ENCODE data around the gene TOP1.

The TOP1 gene

DNA sequence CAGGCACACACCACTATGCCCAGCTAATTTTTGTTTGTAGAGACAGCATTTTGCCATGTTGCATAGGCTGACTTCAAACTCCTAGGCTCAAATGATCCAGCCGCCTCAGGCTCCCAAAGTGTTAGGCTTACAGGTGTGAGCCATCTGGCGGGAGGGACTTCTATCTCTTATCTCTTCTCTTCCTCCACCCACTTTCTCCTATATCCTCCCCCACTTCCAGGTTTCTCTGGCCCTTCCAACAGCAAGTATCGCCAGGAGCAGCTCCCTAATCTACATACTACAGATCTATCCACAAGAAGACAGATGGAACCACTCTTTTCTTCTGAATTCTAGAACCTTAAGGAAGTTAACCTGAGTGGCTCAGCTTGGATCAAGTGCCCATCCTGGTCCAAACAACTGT is 5.1 kb upstream of the TOP1 start:
- no peak for DNase-seq (ENCODE audit: low read depth)
- H3K4me3 ChIP-seq (ENCODE audit: control insufficient read depth, low read depth, low read length): no peak overlapping the region
- TF ChIP-seq, protein P1, sequence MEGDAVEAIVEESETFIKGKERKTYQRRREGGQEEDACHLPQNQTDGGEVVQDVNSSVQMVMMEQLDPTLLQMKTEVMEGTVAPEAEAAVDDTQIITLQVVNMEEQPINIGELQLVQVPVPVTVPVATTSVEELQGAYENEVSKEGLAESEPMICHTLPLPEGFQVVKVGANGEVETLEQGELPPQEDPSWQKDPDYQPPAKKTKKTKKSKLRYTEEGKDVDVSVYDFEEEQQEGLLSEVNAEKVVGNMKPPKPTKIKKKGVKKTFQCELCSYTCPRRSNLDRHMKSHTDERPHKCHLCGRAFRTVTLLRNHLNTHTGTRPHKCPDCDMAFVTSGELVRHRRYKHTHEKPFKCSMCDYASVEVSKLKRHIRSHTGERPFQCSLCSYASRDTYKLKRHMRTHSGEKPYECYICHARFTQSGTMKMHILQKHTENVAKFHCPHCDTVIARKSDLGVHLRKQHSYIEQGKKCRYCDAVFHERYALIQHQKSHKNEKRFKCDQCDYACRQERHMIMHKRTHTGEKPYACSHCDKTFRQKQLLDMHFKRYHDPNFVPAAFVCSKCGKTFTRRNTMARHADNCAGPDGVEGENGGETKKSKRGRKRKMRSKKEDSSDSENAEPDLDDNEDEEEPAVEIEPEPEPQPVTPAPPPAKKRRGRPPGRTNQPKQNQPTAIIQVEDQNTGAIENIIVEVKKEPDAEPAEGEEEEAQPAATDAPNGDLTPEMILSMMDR (IDR thresholded peaks at IDR 0.05; ENCODE audit: control insufficient read depth, insufficient read depth, low read depth, low read length, missing control alignments): no peak

DNA sequence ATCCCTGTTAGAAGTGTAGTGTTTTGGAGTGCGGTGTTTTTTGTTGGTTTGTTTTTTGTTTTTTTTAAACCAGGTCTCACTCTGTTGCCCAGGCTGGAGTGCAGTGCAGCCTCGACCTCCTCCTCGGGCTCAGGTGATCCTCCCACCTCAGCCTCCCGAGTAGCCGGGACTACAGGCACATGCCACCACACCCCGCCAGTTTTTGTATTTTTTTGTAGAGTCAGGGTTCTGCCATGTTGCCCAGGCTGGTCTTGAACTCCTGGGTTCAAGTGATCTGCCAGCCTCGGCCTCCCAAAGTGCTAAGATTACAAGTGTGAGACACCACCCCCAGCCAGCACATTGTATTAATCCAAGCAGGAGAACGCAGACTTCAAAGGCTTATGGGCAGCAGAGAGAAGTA is 1.3 kb upstream of the TOP1 start:
- H3K4me3 ChIP-seq (ENCODE audit: control insufficient read depth, low read depth, low read length): no peak overlapping the region
- DNase-seq (ENCODE audit: low read depth): no peak
- TF ChIP-seq, protein P1 (IDR thresholded peaks at IDR 0.05; ENCODE audit: control insufficient read depth, insufficient read depth, low read depth, low read length, missing control alignments): no peak

DNA sequence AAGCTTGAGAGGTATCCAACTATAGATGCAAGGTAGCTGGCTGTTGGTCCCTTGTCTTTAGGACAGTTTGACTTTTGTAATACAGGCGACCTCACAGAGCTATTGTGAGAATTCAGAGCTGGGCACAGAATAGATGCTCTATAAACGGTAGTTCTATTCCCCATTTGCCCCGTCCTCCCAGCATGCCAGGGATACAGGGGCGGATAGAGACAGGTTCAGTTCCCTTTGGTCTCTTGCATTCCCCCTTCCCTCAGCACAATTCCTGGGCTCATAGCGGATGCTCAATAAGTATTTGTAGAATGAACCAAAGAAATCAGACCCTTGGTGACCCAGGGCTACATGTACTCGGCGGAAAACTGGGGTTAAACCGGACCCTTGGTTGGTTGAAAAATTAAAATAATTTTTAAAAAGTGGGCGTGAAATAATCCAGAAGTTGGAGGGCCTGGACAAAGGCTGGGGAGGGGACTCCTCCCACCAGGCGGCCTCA is 707 bp upstream of the TOP1 start:
- TF ChIP-seq, protein P1 (IDR thresholded peaks at IDR 0.05; ENCODE audit: control insufficient read depth, insufficient read depth, low read depth, low read length, missing control alignments): no peak
- DNase-seq (ENCODE audit: low read depth): no peak
- peak overlapping the region; percentile 40 for H3K4me3 ChIP-seq (ENCODE audit: control insufficient read depth, low read depth, low read length)

DNA sequence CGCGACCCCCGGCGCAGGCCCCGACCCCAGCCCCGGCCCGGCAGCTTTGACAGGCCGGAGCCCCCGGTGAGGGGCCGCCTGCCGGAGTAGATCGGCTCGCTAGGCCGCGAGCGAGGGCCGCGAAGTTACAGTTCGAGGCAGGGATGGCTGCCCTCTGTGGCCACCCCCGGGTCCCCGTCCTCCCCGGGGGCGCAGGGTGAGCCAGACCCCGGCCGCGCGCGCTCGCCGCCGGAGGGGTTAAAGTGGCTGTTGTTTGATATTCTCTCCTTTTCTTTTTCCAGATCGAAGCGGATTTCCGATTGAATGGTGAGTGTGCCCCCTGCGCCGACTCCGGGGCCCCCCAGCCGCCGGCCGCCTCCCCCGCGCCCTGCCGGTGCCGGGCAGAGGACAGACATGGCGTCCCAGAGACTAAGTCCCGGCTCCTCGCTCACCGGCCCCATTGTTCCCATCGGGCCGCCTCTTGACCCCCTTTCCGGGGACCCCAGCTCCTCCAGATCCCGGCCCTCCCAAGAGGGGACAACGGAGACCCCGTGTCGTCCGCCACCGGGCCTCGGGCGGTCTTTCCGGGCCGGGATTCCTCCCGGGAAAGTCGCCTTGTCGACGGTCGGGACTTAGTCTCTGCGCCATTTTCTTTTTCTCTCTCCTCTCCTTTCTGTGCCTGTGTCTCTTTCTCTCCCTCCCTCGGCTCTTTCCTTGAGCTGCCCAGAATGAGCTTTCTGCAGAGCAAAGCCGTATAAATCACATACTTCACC is 704 bp downstream of the TOP1 start:
- DNase-seq (ENCODE audit: low read depth): no peak
- TF ChIP-seq, protein P1 (IDR thresholded peaks at IDR 0.05; ENCODE audit: control insufficient read depth, insufficient read depth, low read depth, low read length, missing control alignments): no peak
- peak overlapping the region; percentile 53 for H3K4me3 ChIP-seq (ENCODE audit: control insufficient read depth, low read depth, low read length)

DNA sequence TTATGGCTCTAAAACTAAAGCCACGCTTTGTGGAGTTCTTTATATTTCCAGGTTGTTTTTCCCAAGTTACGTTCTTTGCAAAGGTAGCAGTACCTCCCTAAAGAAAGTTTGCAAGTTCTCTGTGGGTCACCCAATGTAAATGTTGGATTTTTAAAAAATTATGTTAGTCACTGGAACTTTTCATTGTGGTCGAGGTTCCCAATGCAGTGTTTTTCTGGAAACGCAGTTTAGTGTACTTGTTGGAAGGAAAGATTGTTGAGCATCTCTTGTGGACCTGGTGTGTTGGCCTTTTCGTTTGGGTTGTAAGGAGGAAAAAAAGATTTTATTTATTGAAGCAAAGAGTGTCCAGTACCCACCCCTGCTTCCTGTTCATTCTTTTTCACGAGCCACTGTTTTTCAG is 1.4 kb downstream of the TOP1 start:
- TF ChIP-seq, protein P1 (IDR thresholded peaks at IDR 0.05; ENCODE audit: control insufficient read depth, insufficient read depth, low read depth, low read length, missing control alignments): no peak
- peak overlapping the region; percentile 53 for H3K4me3 ChIP-seq (ENCODE audit: control insufficient read depth, low read depth, low read length)
- DNase-seq (ENCODE audit: low read depth): no peak

DNA sequence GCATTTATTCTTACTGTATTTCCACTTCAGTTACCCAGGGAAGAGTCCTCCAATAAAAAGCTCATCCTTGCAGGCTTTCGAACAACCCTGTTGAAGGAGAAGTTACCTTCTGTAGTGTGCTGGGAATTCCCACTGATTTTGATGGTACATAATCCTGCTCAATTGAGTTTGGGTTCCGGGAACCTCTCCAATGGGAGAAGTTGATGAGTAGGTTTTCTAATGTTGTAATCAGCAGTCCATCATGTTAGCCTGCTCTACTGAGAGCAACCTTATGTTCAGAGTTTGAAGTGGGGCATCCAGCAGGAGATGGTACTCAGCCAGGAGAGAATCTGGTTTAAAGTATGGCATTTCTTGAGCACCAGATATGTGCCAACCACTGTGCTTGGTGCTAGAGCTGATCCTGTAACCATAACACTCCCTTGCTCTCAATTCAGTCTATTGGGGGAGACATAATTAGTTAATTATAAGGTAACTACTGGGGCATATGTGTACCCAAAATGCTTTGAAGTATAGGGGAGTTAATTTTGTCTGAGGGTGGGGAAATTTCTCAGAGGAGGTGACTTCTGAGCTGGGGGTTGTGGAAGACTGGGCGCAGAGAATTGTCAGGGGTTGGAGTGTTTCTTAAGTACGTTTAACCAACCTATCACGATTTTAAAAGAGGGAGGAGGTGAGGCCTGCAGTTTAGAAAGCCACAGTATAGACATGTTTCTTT is 2.1 kb downstream of the TOP1 start:
- DNase-seq (ENCODE audit: low read depth): no peak
- peak overlapping the region; percentile 53 for H3K4me3 ChIP-seq (ENCODE audit: control insufficient read depth, low read depth, low read length)
- TF ChIP-seq, protein P1 (IDR thresholded peaks at IDR 0.05; ENCODE audit: control insufficient read depth, insufficient read depth, low read depth, low read length, missing control alignments): no peak
